Measurements from ENCODE around the gene CCNI2.

Gene CCNI2

GRCh38 chr5:132766020-132766805, 19.0 kb downstream of the CCNI2 start:
- DNase-seq = no peak

- DNase-seq = no peak
Observed at GRCh38 chr5:132766806-132767055, 19.5 kb downstream of the CCNI2 start.

DNA sequence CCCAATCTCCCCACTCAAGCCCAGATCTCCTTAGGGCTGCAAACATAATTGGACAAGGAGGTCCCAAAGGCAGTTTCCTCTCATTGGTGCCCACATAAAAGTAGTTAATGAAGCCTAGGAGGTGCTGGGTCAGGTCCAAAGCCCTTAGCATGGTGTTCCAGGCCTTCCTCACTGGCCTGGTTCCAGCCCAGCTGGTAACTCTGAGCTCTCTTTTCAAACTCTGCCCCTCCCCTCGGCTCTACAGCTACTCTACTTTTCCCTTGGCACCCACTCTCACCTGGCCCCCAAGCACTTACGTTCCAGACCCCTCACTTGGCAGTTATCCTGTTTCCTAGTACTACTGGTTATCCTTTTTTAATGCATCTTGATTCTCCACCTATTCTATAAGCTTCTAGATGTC, 19.9 kb downstream of the CCNI2 start:
- DNase-seq = no peak

GRCh38 chr5:132768485-132768868, 21.3 kb downstream of the CCNI2 start:
- no peak for DNase-seq

DNA sequence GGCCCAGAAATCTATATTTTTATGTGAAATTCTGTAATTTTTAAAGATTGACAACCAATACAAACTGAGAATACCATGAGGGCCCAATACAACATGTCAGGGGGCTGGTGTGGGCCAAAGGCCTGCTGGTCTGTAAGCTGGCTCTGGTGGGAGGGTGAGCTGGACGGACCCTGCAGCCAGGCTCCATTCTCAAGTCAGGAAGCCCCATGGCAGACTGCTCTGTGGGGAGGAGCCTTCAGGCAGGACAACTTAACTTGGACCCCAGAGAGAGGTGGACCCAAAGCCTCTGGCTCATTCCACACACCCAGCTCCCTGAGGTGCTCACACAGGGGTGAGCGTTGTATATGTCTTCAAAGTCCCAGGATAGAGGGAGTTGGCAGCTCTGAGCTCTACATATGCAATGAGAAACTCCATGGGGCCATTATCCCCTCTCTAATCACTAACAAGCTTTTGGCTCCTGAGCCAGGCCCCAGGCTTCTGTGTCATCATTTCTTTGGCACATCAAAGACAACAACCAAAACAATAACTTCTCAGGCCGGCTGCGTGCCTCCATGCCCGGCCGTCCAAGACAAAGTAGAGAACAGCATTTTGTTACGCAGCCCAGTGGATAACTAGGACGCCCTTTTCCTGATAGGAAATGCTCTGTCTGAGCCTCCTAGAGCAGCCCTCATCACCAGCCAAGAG, 23.4 kb downstream of the CCNI2 start:
- DNase-seq = no peak

GRCh38 chr5:132771503-132771998, 24.3 kb downstream of the CCNI2 start:
- DNase-seq = no peak

DNA sequence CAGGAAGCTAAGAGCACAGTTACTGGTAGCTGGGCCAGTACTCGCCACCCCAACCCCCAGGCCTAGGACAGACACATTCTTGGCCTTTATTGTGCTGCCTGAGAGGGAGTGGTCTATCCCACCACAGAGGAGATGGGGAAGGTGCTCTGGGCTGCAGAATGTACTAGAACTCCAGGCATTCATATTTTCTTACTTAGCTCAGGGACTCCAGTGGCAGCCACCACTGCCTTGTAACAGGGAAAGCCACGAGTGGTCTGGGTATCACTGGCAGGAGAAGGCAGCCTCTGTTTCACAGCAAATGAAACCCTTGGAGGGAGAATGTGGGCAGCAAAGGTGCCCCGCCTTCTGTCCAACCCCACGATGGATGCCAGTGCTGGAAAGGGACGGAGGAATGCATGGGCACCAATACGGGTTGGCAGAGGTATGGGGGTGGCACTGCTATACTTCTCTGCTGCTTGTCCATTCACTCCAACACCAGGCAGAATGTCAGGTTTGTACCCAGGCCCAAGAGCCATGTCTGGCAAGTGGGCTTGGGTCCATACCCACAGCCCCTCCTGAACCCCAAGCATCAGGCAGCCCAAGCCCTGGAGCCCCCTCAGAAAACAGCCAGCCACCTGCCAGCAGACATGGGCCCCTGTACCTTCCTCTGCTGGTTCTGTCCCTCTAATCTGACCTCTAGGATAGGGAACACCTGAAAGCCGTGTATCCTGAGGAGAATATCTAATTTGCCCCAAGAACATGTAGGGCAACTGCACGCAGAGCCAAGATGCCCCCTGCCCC, 25.3 kb downstream of the CCNI2 start:
- no peak for DNase-seq

- no peak for DNase-seq
Observed at GRCh38 chr5:132773114-132773513, 25.9 kb downstream of the CCNI2 start.

GRCh38 chr5:132773601-132774355, 26.6 kb downstream of the CCNI2 start:
- no peak for DNase-seq

GRCh38 chr5:132774406-132774805, 27.2 kb downstream of the CCNI2 start:
- no peak for DNase-seq

DNA sequence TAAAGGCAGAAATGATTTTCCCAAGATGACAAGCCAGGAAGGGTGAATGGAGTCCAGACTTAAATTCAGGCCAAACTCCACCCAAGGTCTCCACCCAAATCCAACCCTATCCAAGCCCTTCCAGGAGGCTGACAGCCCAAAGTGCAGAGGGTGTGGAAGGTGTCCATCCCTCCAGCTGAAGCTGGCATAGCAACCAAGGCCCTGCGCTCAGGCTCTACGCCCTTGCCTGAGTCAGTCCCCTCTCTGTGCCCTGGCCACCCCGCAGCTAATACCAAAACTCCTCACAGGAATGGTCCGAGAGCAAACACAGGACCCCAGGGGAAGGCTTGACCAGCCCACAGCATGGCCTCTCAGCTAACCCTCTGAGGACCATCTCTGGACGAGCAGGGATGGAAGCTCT, 27.7 kb downstream of the CCNI2 start:
- no peak for DNase-seq

DNA sequence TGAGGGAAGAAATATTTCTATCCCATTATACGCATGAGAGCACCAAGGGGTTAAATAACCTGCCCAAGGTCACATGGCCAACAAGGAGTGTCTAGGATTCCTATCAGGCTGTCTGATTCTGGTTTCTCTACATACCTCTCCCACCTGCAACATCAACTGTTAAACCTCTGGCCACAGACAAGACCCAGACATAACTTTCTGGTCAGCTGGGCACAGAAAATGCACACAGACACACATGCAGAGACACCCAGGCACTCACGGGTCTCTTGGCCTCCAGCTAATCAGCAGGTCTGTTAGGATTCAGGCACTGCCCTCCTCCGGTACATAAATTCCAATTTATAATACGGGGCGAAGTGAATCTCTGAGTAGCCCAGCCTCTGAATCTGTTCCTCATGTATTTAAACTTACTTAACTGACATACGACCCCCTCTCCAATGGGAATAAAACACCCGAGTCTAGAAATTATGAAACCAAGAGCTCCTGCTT, 28.3 kb downstream of the CCNI2 start:
- DNase-seq = no peak

GRCh38 chr5:132776131-132776937, 29.1 kb downstream of the CCNI2 start:
- DNase-seq = no peak

DNA sequence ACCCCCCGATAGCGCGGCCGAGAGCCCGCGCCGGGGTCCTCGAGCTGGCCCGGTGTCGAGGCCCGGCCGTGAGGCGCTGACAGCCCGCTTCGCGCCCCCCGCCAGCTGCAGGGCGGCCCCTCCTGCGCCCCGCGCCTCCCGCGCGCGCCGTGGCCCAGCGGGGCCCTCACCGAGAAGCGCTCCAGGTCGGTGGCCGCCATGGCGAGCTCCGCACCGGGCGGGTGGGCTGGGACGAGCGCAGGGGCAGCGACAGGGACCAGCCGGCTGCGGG, 29.6 kb downstream of the CCNI2 start:
- DNase-seq = no peak

DNA sequence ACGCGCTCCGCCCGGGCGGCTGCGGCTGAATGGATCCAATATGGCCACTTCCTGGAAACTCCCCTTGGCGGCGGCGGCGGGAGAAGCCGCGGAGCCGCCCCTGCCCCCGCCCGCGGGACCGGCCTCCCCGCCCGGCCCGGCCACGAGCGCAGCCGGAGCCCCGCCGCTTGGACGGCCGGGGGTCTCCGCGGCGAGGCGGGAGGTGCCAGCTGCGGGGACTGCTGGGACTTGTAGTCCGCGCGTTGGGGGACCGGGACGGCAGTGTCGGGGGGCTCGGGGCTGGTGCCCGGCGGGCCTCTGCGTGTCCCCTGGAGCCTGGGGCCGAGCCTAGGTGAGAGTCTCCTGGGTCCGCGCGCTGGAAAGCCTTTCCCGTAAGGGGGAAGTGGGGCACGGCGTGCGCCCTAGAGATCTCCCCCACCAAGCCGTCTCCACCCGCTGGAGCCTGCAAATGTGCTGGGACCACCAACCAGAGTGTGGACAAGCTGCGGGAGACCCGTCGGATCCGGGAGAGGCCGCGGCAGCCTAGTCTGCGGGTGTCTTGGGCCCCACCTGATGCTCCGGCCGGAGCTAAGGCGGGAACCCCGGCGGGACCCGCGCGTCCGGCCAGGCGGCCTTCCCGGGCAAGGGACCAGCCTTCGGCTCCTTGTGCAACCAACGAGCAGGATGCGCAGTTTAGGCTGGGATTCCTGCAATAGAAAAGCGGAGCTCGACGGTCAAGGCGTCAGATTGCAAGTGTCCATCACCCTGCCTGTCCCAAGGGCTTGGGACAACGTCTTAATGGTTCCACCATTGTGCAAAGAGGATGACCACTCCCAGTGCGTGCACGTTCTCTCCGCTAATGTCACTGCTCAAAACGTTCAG, 30.2 kb downstream of the CCNI2 start, which contains the start of gene SEPTIN8:
TSS of gene SEPTIN8 (minus strand) at position 31 of the 861 bp plus-strand sequence. CDS start 102 bp downstream, outside the sequence.
- peak; percentile 40 for DNase-seq

DNA sequence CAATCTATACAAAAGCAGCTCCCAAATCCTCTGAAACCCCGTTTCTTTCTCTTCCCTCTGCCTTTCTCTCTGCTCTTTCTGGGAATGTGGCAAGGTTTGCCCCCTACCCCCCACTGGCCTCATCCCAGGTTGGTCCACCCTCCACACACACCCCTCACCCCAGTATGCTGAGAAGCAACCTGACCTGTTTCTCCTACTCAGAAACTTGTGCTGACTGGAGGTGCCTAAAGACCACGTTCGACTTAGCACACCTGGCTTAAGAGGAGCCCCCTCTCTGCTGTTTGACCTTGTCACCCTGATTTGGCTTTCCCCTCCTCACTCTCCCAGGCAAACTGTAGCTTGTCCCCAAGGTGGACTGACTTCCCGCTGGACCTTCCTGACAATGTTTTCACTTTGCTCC, 30.9 kb downstream of the CCNI2 start:
- no peak for DNase-seq

- no peak for DNase-seq
Observed at GRCh38 chr5:132778856-132779255, 31.6 kb downstream of the CCNI2 start.

- DNase-seq = no peak
Observed at GRCh38 chr5:132779961-132780360, 32.7 kb downstream of the CCNI2 start.

- no peak for DNase-seq
Observed at GRCh38 chr5:132780577-132780976, 33.4 kb downstream of the CCNI2 start.

- no peak for DNase-seq
Observed at GRCh38 chr5:132781029-132781428, 33.8 kb downstream of the CCNI2 start.

DNA sequence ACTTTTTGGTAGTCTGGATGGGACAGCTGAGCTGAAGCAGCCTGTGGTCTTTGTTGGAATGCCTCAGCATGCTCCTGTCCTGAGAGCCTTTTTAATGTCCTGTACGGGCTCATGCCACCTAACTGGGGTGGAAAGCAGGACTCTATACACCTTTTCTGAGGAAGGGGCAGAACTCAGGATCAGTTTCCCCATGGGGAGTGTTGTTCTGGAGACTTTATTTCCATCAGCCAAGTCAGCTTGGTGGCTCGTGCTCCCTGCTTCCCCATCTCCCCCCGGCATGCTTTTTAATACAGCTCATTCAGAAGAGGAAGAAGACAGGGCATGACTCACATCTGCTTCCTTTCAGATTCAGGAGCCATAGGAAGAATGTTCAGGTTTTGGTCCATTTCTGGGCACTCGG, 34.9 kb downstream of the CCNI2 start:
- no peak for DNase-seq

Measured in activated gamma-delta T cell (primary cell).